Spleen (tissue), 3 donors: ENCODE results near the gene CTLA4.

ENCODE experiments used
- POLR2A ChIP-seq, 3 donors: fragments of 450-650 bp; IDR thresholded peaks; one replicate each; pipeline ENCODE4 v1.5.1; 2017; ENCODE audit warnings: antibody characterized with exemption in 3 of 3, mild to moderate bottlenecking in 1 of 3
- POLR2AphosphoS5 ChIP-seq, 3 donors: sonication (generic); formaldehyde crosslinking; IDR thresholded peaks; one replicate each; pipeline ENCODE4 v1.5.1; 2017; ENCODE audit warnings: antibody characterized with exemption in 3 of 3

DNA sequence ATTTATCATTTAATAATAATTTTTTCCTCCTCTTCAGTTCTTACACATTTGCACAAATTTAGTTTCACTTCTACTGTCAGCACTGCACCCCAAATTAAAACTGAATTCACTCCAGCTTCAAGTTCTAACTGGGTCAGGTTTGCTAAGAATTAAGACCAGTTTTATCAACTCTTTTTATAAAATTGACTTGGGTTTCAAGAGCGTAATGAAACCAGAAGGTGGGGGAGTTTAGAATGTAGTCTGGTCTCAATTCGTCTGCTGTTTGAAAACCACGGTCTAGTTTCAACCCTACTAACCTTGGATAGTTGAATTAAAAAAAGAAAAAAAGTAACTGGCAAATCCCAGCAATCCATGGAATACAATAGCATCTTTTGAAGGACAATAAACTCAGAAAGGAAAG lies 14.3 kb upstream of the CTLA4 start:
- TF ChIP-seq POLR2A (IDR thresholded peaks at IDR 0.05): no peak
- no peak for TF ChIP-seq POLR2AphosphoS5 (IDR thresholded peaks at IDR 0.05)
